IPS-15b (cell line): ENCODE data around the gene RNF112.
A peak's percentile ranks its signal among the peaks of the same experiment; 100 is the strongest.

Source experiments
- H3K27me3 ChIP-seq: one replicate; pipeline ENCODE4 v1.6.1; 2013; ENCODE audit warnings: low read length; ENCODE audit not compliant: control insufficient read depth, insufficient read depth
- H3K36me3 ChIP-seq: one replicate; pipeline ENCODE4 v1.6.1; 2013; ENCODE audit warnings: low read length; ENCODE audit not compliant: control insufficient read depth, insufficient read depth
- H3K4me1 ChIP-seq: one replicate; pipeline ENCODE4 v1.6.1; 2013; ENCODE audit warnings: mild to moderate bottlenecking, low read length; ENCODE audit not compliant: control insufficient read depth, insufficient read depth
- H3K4me3 ChIP-seq: one replicate; pipeline ENCODE4 v1.5.1; 2013; ENCODE audit warnings: low read depth, low read length
- H3K9ac ChIP-seq: one replicate; pipeline ENCODE4 v1.6.1; 2013; ENCODE audit warnings: low read depth, mild to moderate bottlenecking, low read length
- H3K9me3 ChIP-seq: one replicate; pipeline ENCODE4 v1.6.1; 2013; ENCODE audit warnings: mild to moderate bottlenecking, low read length; ENCODE audit not compliant: control insufficient read depth, insufficient read depth

RNF112 gene

GRCh38 chr17:19412510-19412909 is 1.5 kb downstream of the RNF112 start:
- Histone ChIP-seq H3K4me3 (no peak overlapping the region), H3K36me3 (no peaks in the 10 kb centered on the region), H3K9ac (no peak overlapping the region), H3K27me3 (no peaks in the 10 kb centered on the region), H3K9me3 (no peaks in the 10 kb centered on the region), H3K4me1 (no peaks in the 10 kb centered on the region)

- no peaks in the 10 kb centered on the region for H3K27me3 ChIP-seq
- H3K4me1 ChIP-seq = no peaks in the 10 kb centered on the region
- no peak overlapping the region for H3K4me3 ChIP-seq
- no peaks in the 10 kb centered on the region for H3K36me3 ChIP-seq
- no peaks in the 10 kb centered on the region for H3K9me3 ChIP-seq
- H3K9ac ChIP-seq = no peak overlapping the region
Observed at GRCh38 chr17:19412984-19413383, 2.0 kb downstream of the RNF112 start.

- Histone ChIP-seq H3K27me3 (no peaks in the 10 kb centered on the region), H3K9me3 (no peaks in the 10 kb centered on the region), H3K9ac (no peak overlapping the region), H3K4me1 (no peaks in the 10 kb centered on the region), H3K36me3 (no peaks in the 10 kb centered on the region), H3K4me3 (no peak overlapping the region)
Observed at GRCh38 chr17:19413761-19414160, 2.7 kb downstream of the RNF112 start.

- H3K27me3 ChIP-seq = no peaks in the 10 kb centered on the region
- no peaks in the 10 kb centered on the region for H3K36me3 ChIP-seq
- H3K4me1 ChIP-seq = no peaks in the 10 kb centered on the region
- H3K9ac ChIP-seq = peak overlapping the region; percentile 24
- no peak overlapping the region for H3K4me3 ChIP-seq
- H3K9me3 ChIP-seq = no peaks in the 10 kb centered on the region
Observed at GRCh38 chr17:19414396-19415280, 3.6 kb downstream of the RNF112 start.

GRCh38 chr17:19415311-19415710 is 4.3 kb downstream of the RNF112 start:
- Histone ChIP-seq H3K4me3 (no peak overlapping the region), H3K36me3 (no peaks in the 10 kb centered on the region), H3K27me3 (no peaks in the 10 kb centered on the region), H3K9me3 (no peaks in the 10 kb centered on the region), H3K4me1 (no peaks in the 10 kb centered on the region), H3K9ac (no peak overlapping the region)

- Histone ChIP-seq H3K4me3 (no peak overlapping the region), H3K27me3 (no peaks in the 10 kb centered on the region), H3K4me1 (no peaks in the 10 kb centered on the region), H3K9me3 (no peaks in the 10 kb centered on the region), H3K36me3 (no peaks in the 10 kb centered on the region), H3K9ac (no peak overlapping the region)
Observed at GRCh38 chr17:19415806-19416775, 5.1 kb downstream of the RNF112 start.

GRCh38 chr17:19417611-19418010 is 6.6 kb downstream of the RNF112 start:
- Histone ChIP-seq H3K9me3 (no peaks in the 10 kb centered on the region), H3K4me3 (no peak overlapping the region), H3K27me3 (no peaks in the 10 kb centered on the region), H3K9ac (no peak overlapping the region), H3K36me3 (no peaks in the 10 kb centered on the region), H3K4me1 (no peaks in the 10 kb centered on the region)

- H3K4me3 ChIP-seq = no peak overlapping the region
- H3K27me3 ChIP-seq = no peaks in the 10 kb centered on the region
- H3K9ac ChIP-seq = no peak overlapping the region
- H3K36me3 ChIP-seq = no peaks in the 10 kb centered on the region
- H3K4me1 ChIP-seq = no peaks in the 10 kb centered on the region
- no peaks in the 10 kb centered on the region for H3K9me3 ChIP-seq
Observed at GRCh38 chr17:19418251-19418992, 7.4 kb downstream of the RNF112 start.

- H3K4me3 ChIP-seq = no peak overlapping the region
- H3K9me3 ChIP-seq = no peaks in the 10 kb centered on the region
- no peaks in the 10 kb centered on the region for H3K4me1 ChIP-seq
- no peaks in the 10 kb centered on the region for H3K27me3 ChIP-seq
- H3K9ac ChIP-seq = no peak overlapping the region
- no peaks in the 10 kb centered on the region for H3K36me3 ChIP-seq
Observed at GRCh38 chr17:19421219-19421618, 10.2 kb downstream of the RNF112 start.

GRCh38 chr17:19421926-19422325 is 10.9 kb downstream of the RNF112 start:
- Histone ChIP-seq H3K4me3 (no peak overlapping the region), H3K9me3 (no peaks in the 10 kb centered on the region), H3K9ac (no peak overlapping the region), H3K36me3 (no peaks in the 10 kb centered on the region), H3K4me1 (peaks cover 2% of the 10 kb centered on the region), H3K27me3 (no peaks in the 10 kb centered on the region)
